ENCODE data around the gene PCCA.
A peak's percentile ranks its signal among the peaks of the same experiment; 100 is the strongest.
"Not testable (repeated sequence)": the region's sequence is repeated elsewhere in the genome, so short reads cannot be mapped to it uniquely, and the experiment has no call there.

PCCA gene

GRCh38 chr13:100361504-100361903 lies 272.6 kb downstream of the PCCA start:
- no peak for DNase-seq (ENCODE audit: low read depth in 3 of 3)

GRCh38 chr13:100362371-100362770 lies 273.5 kb downstream of the PCCA start:
- no peak for DNase-seq (ENCODE audit: low read depth in 3 of 3)

- DNase-seq (ENCODE audit: low read depth in 3 of 3) = no peak
These were observed 273.9 kb downstream of the PCCA start for GRCh38 chr13:100362781-100363180.

- DNase-seq (ENCODE audit: low read depth in 3 of 3) = no peak
These were observed 274.4 kb downstream of the PCCA start for GRCh38 chr13:100363285-100363711.

GRCh38 chr13:100363874-100364273 lies 275.0 kb downstream of the PCCA start:
- no peak for DNase-seq (ENCODE audit: low read depth in 3 of 3)

- DNase-seq (ENCODE audit: low read depth in 3 of 3) = no peak
These were observed 275.7 kb downstream of the PCCA start for GRCh38 chr13:100364591-100364990.

- DNase-seq (ENCODE audit: low read depth in 3 of 3) = no peak
These were observed 276.8 kb downstream of the PCCA start for GRCh38 chr13:100365680-100366079.

- no peak for DNase-seq (ENCODE audit: low read depth in 3 of 3)
These were observed 289.6 kb downstream of the PCCA start for GRCh38 chr13:100378533-100378932.

- DNase-seq (ENCODE audit: low read depth in 3 of 3) = no peak
These were observed 292.8 kb downstream of the PCCA start for GRCh38 chr13:100381595-100382224.

- no peak for DNase-seq (ENCODE audit: low read depth in 3 of 3)
These were observed 293.9 kb downstream of the PCCA start for GRCh38 chr13:100382785-100383184.

GRCh38 chr13:100387416-100387815 lies 298.5 kb downstream of the PCCA start:
- DNase-seq (ENCODE audit: low read depth in 3 of 3) = no peak

- DNase-seq (ENCODE audit: low read depth in 3 of 3) = not testable (repeated sequence)
These were observed 299.3 kb downstream of the PCCA start for GRCh38 chr13:100388150-100388549.

- no peak for DNase-seq (ENCODE audit: low read depth in 3 of 3)
These were observed 300.0 kb downstream of the PCCA start for GRCh38 chr13:100388923-100389322.

- no peak for DNase-seq (ENCODE audit: low read depth in 3 of 3)
These were observed 300.7 kb downstream of the PCCA start for GRCh38 chr13:100389617-100390016.

- peak; percentile 27 to 62 (median 41) for DNase-seq (ENCODE audit: low read depth in 3 of 3)
These were observed 304.1 kb downstream of the PCCA start for GRCh38 chr13:100392709-100393630.

- peak in 1 of 3 donors; percentile 20 for DNase-seq (ENCODE audit: low read depth in 3 of 3)
These were observed 305.3 kb downstream of the PCCA start for GRCh38 chr13:100394005-100394695.

- no peak for DNase-seq (ENCODE audit: low read depth in 3 of 3)
These were observed 306.9 kb downstream of the PCCA start for GRCh38 chr13:100395698-100396373.

GRCh38 chr13:100396776-100397175 lies 307.9 kb downstream of the PCCA start:
- DNase-seq (ENCODE audit: low read depth in 3 of 3) = no peak

GRCh38 chr13:100397627-100398026 lies 308.7 kb downstream of the PCCA start:
- DNase-seq (ENCODE audit: low read depth in 3 of 3) = no peak

GRCh38 chr13:100398360-100398759 lies 309.5 kb downstream of the PCCA start:
- no peak for DNase-seq (ENCODE audit: low read depth in 3 of 3)

GRCh38 chr13:100399455-100399854 lies 310.6 kb downstream of the PCCA start:
- DNase-seq (ENCODE audit: low read depth in 3 of 3) = no peak

- no peak for DNase-seq (ENCODE audit: low read depth in 3 of 3)
These were observed 314.8 kb downstream of the PCCA start for GRCh38 chr13:100403675-100404074.

Data from stimulated activated CD4-positive, alpha-beta T cell treated with anti-CD3 and anti-CD28 coated beads, TNF-alpha, amount 100 ng/mL, for 48 hours (primary cell).